ENCODE data around the gene SOCS3. TPM values are rescaled to one million over a fixed set of nuclear protein-coding genes. Genes with fewer than 3 reads are reported as not detected.

The SOCS3 gene
- total RNA-seq, 1 experiment from 2014 or later: 21.7 TPM

DNA sequence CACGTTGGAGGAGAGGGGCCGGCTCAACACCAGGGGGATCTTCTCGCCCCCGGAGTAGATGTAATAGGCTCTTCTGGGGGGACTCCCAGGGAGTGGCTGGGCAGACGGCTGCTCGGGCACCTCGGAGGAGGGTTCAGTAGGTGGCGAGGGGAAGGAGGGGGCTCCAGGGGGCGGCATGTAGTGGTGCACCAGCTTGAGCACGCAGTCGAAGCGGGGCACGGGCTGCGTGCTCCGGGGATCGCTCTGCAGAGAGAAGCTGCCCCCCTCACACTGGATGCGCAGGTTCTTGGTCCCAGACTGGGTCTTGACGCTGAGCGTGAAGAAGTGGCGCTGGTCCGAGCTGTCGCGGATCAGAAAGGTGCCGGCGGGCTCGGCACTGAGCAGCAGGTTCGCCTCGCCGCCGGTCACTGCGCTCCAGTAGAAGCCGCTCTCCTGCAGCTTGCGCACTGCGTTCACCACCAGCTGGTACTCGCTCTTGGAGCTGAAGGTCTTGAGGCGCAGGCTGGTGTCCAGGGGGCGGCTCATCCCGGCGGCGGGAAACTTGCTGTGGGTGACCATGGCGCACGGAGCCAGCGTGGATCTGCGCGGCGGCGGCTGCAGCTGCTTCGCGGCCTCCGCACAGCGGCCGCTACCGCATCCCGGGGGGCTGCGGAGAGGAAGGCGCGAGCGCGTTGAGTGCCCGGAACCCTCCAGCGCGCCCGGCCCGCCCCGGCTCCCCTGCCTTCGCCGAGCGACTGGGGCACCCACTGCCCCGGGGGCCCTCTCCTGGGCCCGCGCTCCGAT is 1.1 kb downstream of the SOCS3 start:
- intact Hi-C loops (cut with micrococcal nuclease; ENCODE audit: unreplicated experiment): no loop called here
- Histone ChIP-seq H3K4me2 (peak overlapping the region; percentile 86), H3K9me2 (ENCODE audit: insufficient read depth) (no peaks in the 10 kb centered on the region), H3F3A (ENCODE audit: insufficient read depth, low read depth) (peaks cover 21% of the 10 kb centered on the region; the same call in 1 of the 2 replicates), H3K27ac (peak overlapping the region; percentile 39; the same call in 1 of the 2 replicates), H3K4me3 (peak overlapping the region; percentile 69), H3K36me3 (ENCODE audit: low read depth) (no peaks in the 10 kb centered on the region; the same call in 1 of the 2 replicates), H3K9me3 (ENCODE audit: insufficient read depth, low read depth) (no peaks in the 10 kb centered on the region), H3K4me1 (replicated peaks; ENCODE audit: insufficient read depth) (peaks cover 28% of the 10 kb centered on the region), H2AFZ (no peak overlapping the region), H3K27me3 (ENCODE audit: insufficient read depth, low read depth) (no peaks in the 10 kb centered on the region), H4K20me1 (ENCODE audit: insufficient read depth) (peaks cover 22% of the 10 kb centered on the region), H3K79me2 (ENCODE audit: low read depth) (peaks cover 40% of the 10 kb centered on the region)
- no peak for DNase-seq
- no peak for TF ChIP-seq EZH2 (IDR thresholded peaks at IDR 0.05; ENCODE audit: low read depth)
- TF ChIP-seq, protein P1, sequence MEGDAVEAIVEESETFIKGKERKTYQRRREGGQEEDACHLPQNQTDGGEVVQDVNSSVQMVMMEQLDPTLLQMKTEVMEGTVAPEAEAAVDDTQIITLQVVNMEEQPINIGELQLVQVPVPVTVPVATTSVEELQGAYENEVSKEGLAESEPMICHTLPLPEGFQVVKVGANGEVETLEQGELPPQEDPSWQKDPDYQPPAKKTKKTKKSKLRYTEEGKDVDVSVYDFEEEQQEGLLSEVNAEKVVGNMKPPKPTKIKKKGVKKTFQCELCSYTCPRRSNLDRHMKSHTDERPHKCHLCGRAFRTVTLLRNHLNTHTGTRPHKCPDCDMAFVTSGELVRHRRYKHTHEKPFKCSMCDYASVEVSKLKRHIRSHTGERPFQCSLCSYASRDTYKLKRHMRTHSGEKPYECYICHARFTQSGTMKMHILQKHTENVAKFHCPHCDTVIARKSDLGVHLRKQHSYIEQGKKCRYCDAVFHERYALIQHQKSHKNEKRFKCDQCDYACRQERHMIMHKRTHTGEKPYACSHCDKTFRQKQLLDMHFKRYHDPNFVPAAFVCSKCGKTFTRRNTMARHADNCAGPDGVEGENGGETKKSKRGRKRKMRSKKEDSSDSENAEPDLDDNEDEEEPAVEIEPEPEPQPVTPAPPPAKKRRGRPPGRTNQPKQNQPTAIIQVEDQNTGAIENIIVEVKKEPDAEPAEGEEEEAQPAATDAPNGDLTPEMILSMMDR (conservative IDR thresholded peaks at IDR 0.05): no peak
- POLR2A ChIA-PET (ENCODE audit: unreplicated experiment): no interaction called here
- CTCF ChIA-PET: no interaction called here
- no TSS peak for BruUV-seq (replicated peaks)

DNA sequence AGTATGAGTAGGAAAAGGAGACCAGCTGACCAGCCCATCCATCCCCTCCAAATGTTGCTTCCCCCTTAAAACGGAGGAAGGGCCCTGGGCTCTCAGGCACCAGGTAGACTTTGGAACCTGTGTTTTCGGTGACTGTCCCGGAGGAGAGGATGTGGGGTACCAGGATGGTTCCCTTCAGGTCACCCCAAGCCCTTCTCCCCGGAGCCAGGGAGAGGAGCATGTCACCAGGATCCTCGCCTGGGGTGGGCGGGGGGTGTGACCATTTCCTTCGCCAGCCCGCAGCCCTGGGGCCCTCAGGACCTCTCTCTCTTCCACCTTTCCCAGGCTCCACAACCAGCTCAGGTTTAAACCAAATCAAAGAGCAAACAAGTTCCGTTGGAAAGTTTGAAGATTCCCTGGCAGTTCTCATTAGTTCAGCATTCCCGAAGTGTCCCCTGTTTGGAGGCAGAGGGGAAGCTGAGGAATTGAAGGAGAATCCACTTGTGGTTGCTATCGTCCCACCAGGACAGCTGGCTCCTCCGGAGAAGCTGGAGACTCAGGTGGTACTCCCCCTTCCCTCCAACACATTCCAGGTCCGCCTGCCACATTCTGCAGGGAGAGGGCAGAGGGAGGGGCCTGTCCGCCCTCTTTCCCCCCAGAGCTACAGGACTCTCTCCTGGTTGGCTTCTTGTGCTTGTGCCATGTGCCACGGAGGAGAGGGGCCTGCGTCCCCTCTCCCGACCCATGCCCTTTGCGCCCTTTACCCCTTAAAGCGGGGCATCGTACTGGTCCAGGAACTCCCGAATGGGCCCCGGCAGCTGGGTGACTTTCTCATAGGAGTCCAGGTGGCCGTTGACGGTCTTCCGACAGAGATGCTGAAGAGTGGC is 2.0 kb downstream of the SOCS3 start:
- Histone ChIP-seq H3K4me1 (replicated peaks; ENCODE audit: insufficient read depth) (peaks cover 34% of the 10 kb centered on the region), H3K79me2 (ENCODE audit: low read depth) (peaks cover 40% of the 10 kb centered on the region), H3K36me3 (ENCODE audit: low read depth) (no peaks in the 10 kb centered on the region; the same call in 1 of the 2 replicates), H3K9me2 (ENCODE audit: insufficient read depth) (no peaks in the 10 kb centered on the region), H3K4me2 (peak overlapping the region; percentile 86), H3K27ac (no peak overlapping the region), H4K20me1 (ENCODE audit: insufficient read depth) (peaks cover 22% of the 10 kb centered on the region), H3K4me3 (peak overlapping the region; percentile 69), H3F3A (ENCODE audit: insufficient read depth, low read depth) (peaks cover 27% of the 10 kb centered on the region; the same call in 1 of the 2 replicates), H3K27me3 (ENCODE audit: insufficient read depth, low read depth) (no peaks in the 10 kb centered on the region), H3K9me3 (ENCODE audit: insufficient read depth, low read depth) (no peaks in the 10 kb centered on the region), H2AFZ (no peak overlapping the region)
- BruUV-seq (replicated peaks): no TSS peak
- ChIA-PET CTCF (interaction anchor here (0.6 kb wide), 1 partner anchor 37 kb away, joined by 9 read pairs; no protein-coding TSS in a partner anchor), POLR2A (ENCODE audit: unreplicated experiment) (interaction anchor here (0.6 to 1.0 kb wide), 2 partner anchors 15 to 44 kb away, joined by 4 to 7 read pairs; no protein-coding TSS in a partner anchor)
- DNase-seq: peak in 1 of 2 experiments; percentile 35
- no peak for TF ChIP-seq EZH2 (IDR thresholded peaks at IDR 0.05; ENCODE audit: low read depth)
- TF ChIP-seq, protein P1 (conservative IDR thresholded peaks at IDR 0.05): no peak
- intact Hi-C loops (cut with micrococcal nuclease; ENCODE audit: unreplicated experiment): no loop called here

DNA sequence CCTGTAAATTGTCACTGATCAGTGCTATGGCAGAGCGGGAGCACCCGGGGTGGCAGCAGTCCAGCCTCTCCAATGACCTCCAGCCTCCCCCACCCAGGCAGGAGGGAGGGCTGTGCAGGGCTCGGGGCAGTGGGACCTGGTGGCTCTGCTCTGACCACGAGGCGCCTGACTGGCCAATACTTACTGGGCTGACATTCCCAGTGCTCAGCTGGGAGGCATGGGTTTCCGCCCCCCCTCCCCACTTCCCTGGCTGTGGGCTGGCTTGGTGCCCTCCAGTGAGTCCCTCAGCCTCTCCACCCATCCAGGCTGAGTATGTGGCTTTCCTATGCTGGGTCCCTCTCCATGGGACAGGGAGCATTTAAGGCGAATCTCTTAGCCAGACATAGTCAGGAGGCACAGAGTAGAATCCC is 2.7 kb downstream of the SOCS3 start:
- POLR2A ChIA-PET (ENCODE audit: unreplicated experiment): interaction anchor here (1.0 kb wide), 1 partner anchor 43 kb away, joined by 7 read pairs; no protein-coding TSS in a partner anchor
- peaks cover 40% of the 10 kb centered on the region for H3K79me2 ChIP-seq (ENCODE audit: low read depth)

More for the DNA sequence above, 2.7 kb downstream of the SOCS3 start:
- no peak overlapping the region for H2AFZ ChIP-seq
- H4K20me1 ChIP-seq (ENCODE audit: insufficient read depth): peaks cover 22% of the 10 kb centered on the region
- no TSS peak for BruUV-seq (replicated peaks)
- H3F3A ChIP-seq (ENCODE audit: insufficient read depth, low read depth): peaks cover 29% of the 10 kb centered on the region; the same call in 1 of the 2 replicates
- peaks cover 38% of the 10 kb centered on the region for H3K4me1 ChIP-seq (replicated peaks; ENCODE audit: insufficient read depth)
- H3K4me3 ChIP-seq: peak overlapping the region; percentile 69; the same call in 1 of the 2 replicates
- intact Hi-C loops (cut with micrococcal nuclease; ENCODE audit: unreplicated experiment): no loop called here
- H3K27ac ChIP-seq: no peak overlapping the region
- TF ChIP-seq, protein P1 (conservative IDR thresholded peaks at IDR 0.05): no peak
- no peak for TF ChIP-seq EZH2 (IDR thresholded peaks at IDR 0.05; ENCODE audit: low read depth)
- no peaks in the 10 kb centered on the region for H3K9me2 ChIP-seq (ENCODE audit: insufficient read depth)
- H3K36me3 ChIP-seq (ENCODE audit: low read depth): no peaks in the 10 kb centered on the region; the same call in 1 of the 2 replicates
- H3K4me2 ChIP-seq: peak overlapping the region; percentile 86
- CTCF ChIA-PET: no interaction called here
- H3K27me3 ChIP-seq (ENCODE audit: insufficient read depth, low read depth): no peaks in the 10 kb centered on the region
- H3K9me3 ChIP-seq (ENCODE audit: insufficient read depth, low read depth): no peaks in the 10 kb centered on the region
- peak in 1 of 2 experiments; percentile 80 for DNase-seq
